GM12878 (cell line): ENCODE measurements around the gene PLEKHH2. TPM values are rescaled to one million over a fixed set of nuclear protein-coding genes. Genes with fewer than 3 reads are reported as not detected.

Experiments
- ATAC-seq: fragments of 200-7000 bp; cut with Tn5 transposase; 3 replicates; pipeline ENCODE4 v1.9.1; 2020; ENCODE audit warnings: mild to moderate bottlenecking, moderate library complexity
- BruUV-seq: library from RNA; stranded (reverse); fragments of 400-500 nt; replicated peaks from 2 replicates; lab custom pipeline; 2021; lab: Mats Ljungman, UMichigan
- CTCF ChIA-PET: fragments of 300-600 bp; sonication (Branson Sonifier 250); formaldehyde crosslinking; extraction: SDS; loops from one replicate; lab custom pipeline; 2021; ENCODE audit warnings: inconsistent platforms; lab: Yijun Ruan, JAX
- POLR2A ChIA-PET: fragments of 350-600 bp; formaldehyde crosslinking; extraction: SDS; loops from one replicate; lab custom pipeline; 2021; ENCODE audit warnings: inconsistent platforms; lab: Charles Lee
- RAD21 ChIA-PET: fragments of 300-600 bp; sonication (Branson Sonifier 250); formaldehyde crosslinking; loops from one replicate; lab custom pipeline; 2023; ENCODE audit warnings: antibody characterized with exemption; ENCODE audit not compliant: unreplicated experiment; lab: Charles Lee
- SMC1A ChIA-PET: fragments of 300-600 bp; sonication (Branson Sonifier 250); formaldehyde crosslinking; loops from one replicate; lab custom pipeline; 2023; ENCODE audit not compliant: unreplicated experiment, uncharacterized antibody; lab: Charles Lee
- DNase-seq: peaks from one replicate; pipeline ENCODE4 v3.0.0-alpha.2; 2011; ENCODE audit warnings: low read depth, low spot score
- FAIRE-seq: peaks from 3 replicates; lab custom pipeline; 2011; peaks lifted over from hg19 to GRCh38; lab: Jason Lieb, UNC
- H2AFZ ChIP-seq: 2 replicates; pipeline ENCODE4 v1.6.0; 2011; ENCODE audit warnings: low read depth, low read length, control low read depth; ENCODE audit not compliant: control insufficient read depth
- H3K27ac ChIP-seq: 2 replicates; pipeline ENCODE4 v1.5.1; 2011; ENCODE audit warnings: control low read depth; ENCODE audit not compliant: control insufficient read depth, insufficient read depth
- H3K27me3 ChIP-seq, 2 experiments: replicated peaks in 1 of 2; 2 replicates each; pipeline versions ENCODE4 v1.6.0 to v1.6.1; 2011; ENCODE audit warnings: low read length in 1 of 2; ENCODE audit not compliant: control insufficient read depth in 2 of 2, insufficient read depth in 2 of 2
- H3K36me3 ChIP-seq, 2 experiments: 2 replicates each; pipeline ENCODE4 v1.5.1; 2011; ENCODE audit warnings: low read length in 1 of 2; ENCODE audit not compliant: control insufficient read depth in 2 of 2, insufficient read depth in 2 of 2
- H3K4me1 ChIP-seq: 2 replicates; pipeline ENCODE4 v1.6.1; 2011; ENCODE audit warnings: mild to moderate bottlenecking, low read length, moderate library complexity, mixed read lengths; ENCODE audit not compliant: control insufficient read depth, insufficient read depth
- H3K4me2 ChIP-seq: 2 replicates; pipeline ENCODE4 v1.6.0; 2011; ENCODE audit warnings: control low read depth; ENCODE audit not compliant: control insufficient read depth, insufficient read depth
- H3K4me3 ChIP-seq: fragments of 200-600 bp; sonication (generic); 2 replicates; pipeline ENCODE4 v1.5.1; 2016
- H3K79me2 ChIP-seq: 2 replicates; pipeline ENCODE4 v1.6.0; 2011; ENCODE audit warnings: low read length; ENCODE audit not compliant: control insufficient read depth, insufficient read depth
- H3K9ac ChIP-seq: 2 replicates; pipeline ENCODE4 v1.8.0; 2011; ENCODE audit warnings: low read length, control low read depth, mixed read lengths; ENCODE audit not compliant: control insufficient read depth, insufficient read depth
- H3K9me3 ChIP-seq: replicated peaks from 3 replicates; pipeline ENCODE4 v1.5.1; 2011; ENCODE audit warnings: mild to moderate bottlenecking, low read length; ENCODE audit not compliant: control insufficient read depth, insufficient read depth
- H4K20me1 ChIP-seq: 2 replicates; pipeline ENCODE4 v1.6.0; 2011; ENCODE audit not compliant: control insufficient read depth, insufficient read depth
- E2F8 ChIP-seq: fragments of 450-650 bp; IDR thresholded peaks from 2 replicates; pipeline ENCODE4 v1.6.1; 2018; ENCODE audit warnings: mild to moderate bottlenecking, low read depth, moderate library complexity; ENCODE audit not compliant: partially characterized antibody
- HCFC1 ChIP-seq: fragments of 150-350 bp; IDR thresholded peaks from 2 replicates; pipeline ENCODE4 v1.6.1; 2014; ENCODE audit warnings: low read length
- IRF4 ChIP-seq: IDR thresholded peaks from 2 replicates; pipeline ENCODE4 v1.6.1; 2011; ENCODE audit warnings: low read depth, low read length
- SMAD1 ChIP-seq: fragments of 450-650 bp; IDR thresholded peaks from 2 replicates; pipeline ENCODE4 v1.6.1; 2018; ENCODE audit warnings: mild to moderate bottlenecking, low read depth; ENCODE audit not compliant: partially characterized antibody
- SRF ChIP-seq, 2 experiments: IDR thresholded peaks; 2 replicates each; pipeline ENCODE4 v1.6.1; 2011; ENCODE audit warnings: low read depth in 2 of 2, low read length in 2 of 2, mild to moderate bottlenecking in 1 of 2, moderate library complexity in 1 of 2
- WGBS: methylation state at CpG from one replicate; pipeline ENCODE4 v1.1.6; 2016; ENCODE audit warnings: low lambda C conversion rate; ENCODE audit not compliant: insufficient replicate concordance, insufficient coverage; ENCODE audit errors: missing lambda C conversion rate; 5-methylcytosine and 5-hydroxymethylcytosine counted together
- in situ Hi-C: fragments of 300-500 bp; cut with MboI; formaldehyde crosslinking; loops from 9 replicates; pipeline ENCODE4 v1.14.3; 2018; ENCODE audit warnings: mixed read lengths
- intact Hi-C: fragments of 100-400 bp; cut with micrococcal nuclease; formaldehyde crosslinking; loops from one replicate; pipeline ENCODE4 v1.14.2; 2022; ENCODE audit not compliant: unreplicated experiment
- polyA plus RNA-seq, 11 experiments: library from polyadenylated mRNA; depleted of rRNA in 4 of 11; unstranded in 6 of 11; stranded (reverse) in 5 of 11; fragments of >200 nt; fragmentation: Nextera tagmentation in 4 of 11; fragmentation: Illumina TruSeq in 1 of 11; extraction: Ambion mirVana in 4 of 11; extraction: Trizol in 1 of 11; gene quantifications; 1 replicate in 1 of 11; 2 replicates in 10 of 11; pipeline versions ENCODE4 v1.2.1 to v1.2.3, GENCODE V29; 2011 to 2016; ENCODE audit warnings: inconsistent platforms in 2 of 11, missing spikeins in 2 of 11, low read depth in 1 of 11
- total RNA-seq, 4 experiments: library from RNA; depleted of rRNA in 3 of 4; stranded (reverse); fragments of >200 nt in 3 of 4; fragmentation: Illumina TruSeq in 1 of 4; extraction: Trizol in 1 of 4; gene quantifications; 2 replicates each; pipeline versions ENCODE4 v1.2.1 to v1.2.3, GENCODE V29; 2013 to 2021
- TF ChIP-seq, protein P1 (sequence below): fragments of 450-650 bp; IDR thresholded peaks from 2 replicates; pipeline ENCODE4 v1.6.1; 2014; ENCODE audit warnings: mild to moderate bottlenecking
- TF ChIP-seq, protein P2 (sequence below): fragments of 450-650 bp; IDR thresholded peaks from 2 replicates; pipeline ENCODE4 v1.6.1; 2016; ENCODE audit warnings: mild to moderate bottlenecking

PLEKHH2 gene
- total and polyA plus RNA-seq, 10 of the 15 experiments (the other 5 are each of a cell fraction or from before 2014, with no cell fraction given): not detected

- ChIA-PET CTCF (no interaction called here), RAD21 (no interaction called here), SMC1A (interaction anchor here (0.6 to 0.7 kb wide), 3 partner anchors 9 to 933 kb away, joined by 3 read pairs; no protein-coding TSS in a partner anchor)
- Histone ChIP-seq H3K4me2 (no peak overlapping the region), H3K27ac (no peak overlapping the region), H3K9ac (no peak overlapping the region), H3K4me1 (no peaks in the 10 kb centered on the region), H2AFZ (no peak overlapping the region), H4K20me1 (no peaks in the 10 kb centered on the region), H3K9me3 (no peaks in the 10 kb centered on the region), H3K27me3 (peaks cover 0 to 3% of the 10 kb centered on the region in 2 experiments; a peak in 1 of 4 replicates), H3K36me3 (no peaks in the 10 kb centered on the region)
- BruUV-seq: no TSS peak
- intact Hi-C loops (no loop called here), in situ Hi-C loops (no loop called here)
- DNase-seq: no peak
- ATAC-seq: no peak
- TF ChIP-seq, protein P1, sequence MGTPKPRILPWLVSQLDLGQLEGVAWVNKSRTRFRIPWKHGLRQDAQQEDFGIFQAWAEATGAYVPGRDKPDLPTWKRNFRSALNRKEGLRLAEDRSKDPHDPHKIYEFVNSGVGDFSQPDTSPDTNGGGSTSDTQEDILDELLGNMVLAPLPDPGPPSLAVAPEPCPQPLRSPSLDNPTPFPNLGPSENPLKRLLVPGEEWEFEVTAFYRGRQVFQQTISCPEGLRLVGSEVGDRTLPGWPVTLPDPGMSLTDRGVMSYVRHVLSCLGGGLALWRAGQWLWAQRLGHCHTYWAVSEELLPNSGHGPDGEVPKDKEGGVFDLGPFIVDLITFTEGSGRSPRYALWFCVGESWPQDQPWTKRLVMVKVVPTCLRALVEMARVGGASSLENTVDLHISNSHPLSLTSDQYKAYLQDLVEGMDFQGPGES: no peak
- TF ChIP-seq E2F8 (no peak), SMAD1 (no peak), SRF (IDR thresholded peaks at IDR 0.05; ENCODE audit: low read depth in 2 of 2, low read length in 2 of 2) (no peak), HCFC1 (no peak), IRF4 (no peak)
- TF ChIP-seq, protein P2, sequence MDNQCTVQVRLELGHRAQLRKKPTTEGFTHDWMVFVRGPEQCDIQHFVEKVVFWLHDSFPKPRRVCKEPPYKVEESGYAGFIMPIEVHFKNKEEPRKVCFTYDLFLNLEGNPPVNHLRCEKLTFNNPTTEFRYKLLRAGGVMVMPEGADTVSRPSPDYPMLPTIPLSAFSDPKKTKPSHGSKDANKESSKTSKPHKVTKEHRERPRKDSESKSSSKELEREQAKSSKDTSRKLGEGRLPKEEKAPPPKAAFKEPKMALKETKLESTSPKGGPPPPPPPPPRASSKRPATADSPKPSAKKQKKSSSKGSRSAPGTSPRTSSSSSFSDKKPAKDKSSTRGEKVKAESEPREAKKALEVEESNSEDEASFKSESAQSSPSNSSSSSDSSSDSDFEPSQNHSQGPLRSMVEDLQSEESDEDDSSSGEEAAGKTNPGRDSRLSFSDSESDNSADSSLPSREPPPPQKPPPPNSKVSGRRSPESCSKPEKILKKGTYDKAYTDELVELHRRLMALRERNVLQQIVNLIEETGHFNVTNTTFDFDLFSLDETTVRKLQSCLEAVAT: no peak
- TF ChIP-seq, all 136 proteins: peak for 0
- WGBS: 65% methylated on average over 5 of the region's 5 CpGs
- FAIRE-seq: no peak
- Histone ChIP-seq H3K4me3 (no peak overlapping the region), H3K79me2 (no peaks in the 10 kb centered on the region)
- POLR2A ChIA-PET: interaction anchor here (0.6 kb wide), 2 partner anchors 74 to 679 kb away, joined by 3 read pairs; no protein-coding TSS in a partner anchor
Measured at GRCh38 chr2:43751476-43751990, 114.5 kb downstream of the PLEKHH2 start.
